Measurements from ENCODE around the gene LPAR1.

GRCh38 chr9:110895147-110895905 is 142.9 kb downstream of the LPAR1 start:
- TF ChIP-seq CTCF (IDR thresholded peaks at IDR 0.05) (no peak), EZH2 (IDR thresholded peaks at IDR 0.05; ENCODE audit: borderline replicate concordance, insufficient read depth, low read depth, low read length, poor library complexity, severe bottlenecking) (no peak)

Measured in B cell (primary cell).